Neuronal stem cell (in vitro differentiated cells): Measurements from ENCODE around the gene TMEM41B.
"Not testable (repeated sequence)": the region's sequence is repeated elsewhere in the genome, so short reads cannot be mapped to it uniquely, and the experiment has no call there.

Source experiments
- DNase-seq: peaks from one replicate; pipeline ENCODE4 v3.0.0-alpha.2; 2013; ENCODE audit warnings: low spot score
- H2AFZ ChIP-seq: one replicate; pipeline ENCODE4 v1.6.1; 2013; ENCODE audit warnings: mild to moderate bottlenecking, low read length, inconsistent platforms
- H2AK5ac ChIP-seq: 2 replicates; pipeline ENCODE4 v1.6.1; 2013; ENCODE audit warnings: low read depth, mild to moderate bottlenecking, inconsistent platforms, low read length, moderate library complexity, mixed read lengths
- H2BK120ac ChIP-seq: 2 replicates; pipeline ENCODE4 v1.6.1; 2013; ENCODE audit warnings: low read depth, mild to moderate bottlenecking, inconsistent platforms, low read length, moderate library complexity, mixed read lengths
- H2BK12ac ChIP-seq: one replicate; pipeline ENCODE4 v1.6.1; 2013; ENCODE audit warnings: low read length, inconsistent platforms
- H2BK15ac ChIP-seq: 2 replicates; pipeline ENCODE4 v1.6.1; 2013; ENCODE audit warnings: mild to moderate bottlenecking, low read length, inconsistent platforms, mixed read lengths
- H2BK5ac ChIP-seq: one replicate; pipeline ENCODE4 v1.6.1; 2013; ENCODE audit warnings: inconsistent platforms, mild to moderate bottlenecking, low read length, moderate library complexity
- H3K14ac ChIP-seq: one replicate; pipeline ENCODE4 v1.6.1; 2013; ENCODE audit warnings: low read length, inconsistent platforms
- H3K18ac ChIP-seq: 2 replicates; pipeline ENCODE4 v1.6.1; 2013; ENCODE audit warnings: low read length, inconsistent platforms
- H3K23ac ChIP-seq: 2 replicates; pipeline ENCODE4 v1.6.1; 2013; ENCODE audit warnings: low read depth, mild to moderate bottlenecking, mixed read lengths, low read length, inconsistent platforms; ENCODE audit not compliant: poor library complexity
- H3K27ac ChIP-seq: replicated peaks from 3 replicates; pipeline ENCODE4 v1.5.1; 2013; ENCODE audit warnings: low read length, inconsistent platforms
- H3K27me3 ChIP-seq, 3 experiments: 2 replicates each; pipeline ENCODE4 v1.6.1; 2013; ENCODE audit warnings: low read length in 3 of 3, mild to moderate bottlenecking in 2 of 3, inconsistent platforms in 1 of 3, low read depth in 1 of 3, mixed read lengths in 1 of 3, moderate library complexity in 1 of 3; ENCODE audit not compliant: control insufficient read depth in 3 of 3, insufficient read depth in 3 of 3
- H3K36me3 ChIP-seq, 2 donors: replicated peaks in 1 of 2; 2 replicates each; pipeline ENCODE4 v1.6.1; 2013; ENCODE audit warnings: low read length in 2 of 2; ENCODE audit not compliant: control insufficient read depth in 2 of 2, insufficient read depth in 2 of 2
- H3K4ac ChIP-seq: 2 replicates; pipeline ENCODE4 v1.6.1; 2013; ENCODE audit warnings: inconsistent platforms, mild to moderate bottlenecking, low read length, moderate library complexity
- H3K4me1 ChIP-seq, 2 donors: 1 replicate in 1 of 2; 2 replicates in 1 of 2; pipeline ENCODE4 v1.6.1; 2013; ENCODE audit warnings: low read length in 2 of 2, low read depth in 1 of 2; ENCODE audit not compliant: control insufficient read depth in 2 of 2, insufficient read depth in 1 of 2
- H3K4me2 ChIP-seq: one replicate; pipeline ENCODE4 v1.6.1; 2013; ENCODE audit warnings: mild to moderate bottlenecking, low read length, inconsistent platforms; ENCODE audit not compliant: insufficient read depth, poor library complexity, severe bottlenecking
- H3K4me3 ChIP-seq, 2 donors: 2 replicates each; pipeline ENCODE4 v1.5.1; 2013; ENCODE audit warnings: low read length in 2 of 2, mild to moderate bottlenecking in 2 of 2, inconsistent platforms in 1 of 2, moderate library complexity in 1 of 2
- H3K79me1 ChIP-seq: one replicate; pipeline ENCODE4 v1.6.1; 2013; ENCODE audit warnings: low read depth, mild to moderate bottlenecking, inconsistent platforms, low read length, moderate library complexity
- H3K9ac ChIP-seq: one replicate; pipeline ENCODE4 v1.6.1; 2013; ENCODE audit warnings: mild to moderate bottlenecking, low read depth, low read length, inconsistent platforms; ENCODE audit not compliant: poor library complexity
- H3K9me3 ChIP-seq, 2 donors: replicated peaks in 1 of 2; 2 replicates each; pipeline versions ENCODE3 to v1.6.1; 2013; ENCODE audit warnings: low read length in 2 of 2, mild to moderate bottlenecking in 2 of 2, inconsistent platforms in 1 of 2, low read depth in 1 of 2, mixed read lengths in 1 of 2, moderate library complexity in 1 of 2; ENCODE audit not compliant: control insufficient read depth in 2 of 2, insufficient read depth in 1 of 2
- H4K8ac ChIP-seq: one replicate; pipeline ENCODE4 v1.6.1; 2013; ENCODE audit warnings: low read depth, mild to moderate bottlenecking, inconsistent platforms, low read length, moderate library complexity
- H4K91ac ChIP-seq: one replicate; pipeline ENCODE4 v1.6.1; 2013; ENCODE audit warnings: low read length, low read depth, mild to moderate bottlenecking, inconsistent platforms; ENCODE audit not compliant: poor library complexity
- WGBS, 2 donors: extraction: QIAGEN DNeasy Blood & Tissue Kit; methylation state at CpG; one replicate each; pipeline ENCODE4 v1.1.7; 2013; ENCODE audit warnings: missing lambda C conversion rate in 2 of 2, mixed read lengths in 1 of 2; ENCODE audit not compliant: insufficient read length in 2 of 2, insufficient replicate concordance in 1 of 2; ENCODE audit errors: extremely low coverage in 2 of 2; 5-methylcytosine and 5-hydroxymethylcytosine counted together

TMEM41B gene

DNA sequence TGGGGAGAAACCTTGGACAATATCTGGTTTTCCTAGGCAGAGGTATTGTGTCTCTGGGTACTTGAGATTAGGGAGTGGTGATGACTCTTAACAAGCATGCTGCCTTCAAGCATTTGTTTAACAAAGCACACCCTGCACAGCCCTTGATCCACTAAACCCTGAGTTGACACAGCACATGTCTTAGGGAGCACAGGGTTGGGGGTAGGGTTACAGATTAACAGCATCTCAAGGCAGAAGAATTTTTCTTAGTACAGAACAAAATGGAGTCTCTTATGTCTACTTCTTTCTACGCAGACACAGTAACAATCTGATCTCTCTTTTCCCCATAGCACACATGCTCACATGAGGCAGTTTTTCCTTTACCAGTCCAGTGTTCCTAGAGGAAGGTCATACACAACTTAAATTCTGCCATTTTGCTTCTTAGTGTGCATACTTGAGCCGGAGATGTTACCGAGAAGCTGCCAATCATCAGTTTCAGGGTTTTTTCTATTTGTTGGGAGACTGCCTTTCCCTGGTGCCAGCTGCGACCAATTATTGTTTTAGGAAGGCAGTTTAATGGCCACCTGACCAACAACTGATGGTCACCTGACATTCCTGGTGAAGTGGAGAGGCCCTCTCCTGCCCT, 5.1 kb upstream of the TMEM41B start:
- Histone ChIP-seq H2AFZ (peak overlapping the region; percentile 84), H3K4me1 (peaks cover 3 to 11% of the 10 kb centered on the region in 2 donors), H3K27ac (peak overlapping the region; percentile 1)
- H3K18ac ChIP-seq, H4K91ac ChIP-seq, H2BK120ac ChIP-seq, H3K4me2 ChIP-seq, H3K79me1 ChIP-seq, H3K27me3 ChIP-seq, H3K4ac ChIP-seq, H2BK5ac ChIP-seq, H2AK5ac ChIP-seq, H3K23ac ChIP-seq, H3K4me3 ChIP-seq, H2BK12ac ChIP-seq, DNase-seq, H3K14ac ChIP-seq, H2BK15ac ChIP-seq, H3K9me3 ChIP-seq, H4K8ac ChIP-seq, H3K36me3 ChIP-seq, H3K9ac ChIP-seq: not testable (repeated sequence)
- no CpG with 5 or more reads among the region's 4 CpGs for WGBS, 2 donors

DNA sequence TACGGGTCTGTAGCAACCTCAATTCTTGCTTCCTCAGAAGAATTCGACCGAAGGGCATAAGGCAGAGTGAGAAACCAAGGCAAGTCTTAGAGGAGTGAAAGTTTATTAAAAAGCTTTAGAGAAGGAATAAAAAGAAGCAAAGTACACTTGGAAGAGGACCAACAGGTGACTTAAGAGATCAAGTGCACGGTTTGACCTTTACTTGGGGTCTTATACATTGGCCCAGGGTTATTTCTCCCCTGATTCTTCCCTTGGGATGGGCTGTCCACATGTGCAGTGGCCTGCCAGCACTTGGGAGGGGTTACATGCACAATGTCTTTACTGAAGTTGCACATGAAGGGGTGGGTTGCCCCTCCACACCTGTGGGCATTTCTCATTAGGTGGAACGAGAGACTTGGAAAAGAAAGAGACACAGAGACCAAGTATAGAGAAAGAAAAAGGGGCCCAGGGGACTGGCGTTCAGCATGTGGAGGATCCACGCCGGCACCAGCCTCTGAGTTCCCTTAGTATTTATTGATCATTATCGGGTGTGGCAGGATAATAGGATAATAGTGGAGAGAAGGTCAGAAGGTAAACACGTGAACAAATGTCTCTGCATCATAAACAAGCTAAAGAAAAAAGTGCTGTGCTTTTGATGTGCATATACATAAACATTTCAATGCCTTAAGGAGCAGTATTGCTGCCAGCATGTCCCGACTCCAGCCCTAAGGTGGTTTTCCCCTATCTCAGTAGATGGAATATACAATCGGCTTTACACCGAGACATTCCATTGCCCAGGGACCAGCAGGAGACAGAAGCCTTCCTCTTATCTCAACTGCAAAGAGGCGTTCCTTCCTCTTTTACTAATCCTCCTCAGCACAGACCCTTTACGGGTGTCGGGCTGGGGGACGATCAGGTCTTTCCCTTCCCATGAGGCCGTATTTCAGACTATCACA, 4.3 kb upstream of the TMEM41B start:
- not testable (repeated sequence) for H3K4me2 ChIP-seq, H2BK120ac ChIP-seq, H3K23ac ChIP-seq, H3K9me3 ChIP-seq, H2BK15ac ChIP-seq, H3K36me3 ChIP-seq, H3K27ac ChIP-seq, H3K9ac ChIP-seq, H3K18ac ChIP-seq, H3K79me1 ChIP-seq, H2BK12ac ChIP-seq, H3K27me3 ChIP-seq, H4K8ac ChIP-seq, H3K4ac ChIP-seq, H4K91ac ChIP-seq, H2AK5ac ChIP-seq, H3K14ac ChIP-seq, DNase-seq, H3K4me3 ChIP-seq, H2BK5ac ChIP-seq
- WGBS, 2 donors = no CpG with 5 or more reads among the region's 18 CpGs
- H2AFZ ChIP-seq = peak overlapping the region; percentile 84
- peaks cover 4 to 11% of the 10 kb centered on the region in 2 donors for H3K4me1 ChIP-seq

DNA sequence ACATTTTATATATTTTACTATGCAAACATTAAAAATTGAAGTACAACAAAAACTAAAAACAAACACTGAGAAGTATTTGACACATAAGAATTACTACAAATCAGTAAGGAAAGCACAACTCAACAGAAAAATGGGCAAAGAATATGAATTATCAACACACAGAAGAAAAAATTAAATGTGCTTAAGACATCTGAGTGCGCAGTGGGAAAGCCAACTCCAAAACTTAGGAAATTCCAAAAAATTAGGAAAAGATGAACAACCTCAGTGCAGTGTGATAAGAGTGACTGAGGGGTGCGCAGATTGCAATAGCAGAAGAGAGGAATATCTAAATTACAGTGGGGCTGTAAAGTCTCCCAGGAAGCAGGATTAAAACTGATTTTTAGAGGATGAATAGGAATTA, 1.9 kb upstream of the TMEM41B start:
- H3K9me3 ChIP-seq = no peaks in the 10 kb centered on the region
- no peak overlapping the region for H4K91ac ChIP-seq
- no peak overlapping the region for H2BK15ac ChIP-seq
- no peaks in the 10 kb centered on the region for H3K79me1 ChIP-seq
- no peak overlapping the region for H3K23ac ChIP-seq
- H3K27ac ChIP-seq = no peak overlapping the region
- no peak overlapping the region for H2AK5ac ChIP-seq
- no peak overlapping the region for H3K18ac ChIP-seq
- no peaks in the 10 kb centered on the region for H3K36me3 ChIP-seq
- no peak overlapping the region for H3K4me3 ChIP-seq
- H4K8ac ChIP-seq = no peak overlapping the region
- no CpG with 5 or more reads among the region's 2 CpGs for WGBS, 2 donors
- H2BK5ac ChIP-seq = no peak overlapping the region
- H3K9ac ChIP-seq = no peak overlapping the region
- no peak overlapping the region for H2BK12ac ChIP-seq
- no peak overlapping the region for H2BK120ac ChIP-seq
- H3K4ac ChIP-seq = no peak overlapping the region
- peaks cover 7 to 12% of the 10 kb centered on the region in 2 donors for H3K4me1 ChIP-seq
- H3K14ac ChIP-seq = no peak overlapping the region
- no peak overlapping the region for H3K4me2 ChIP-seq
- H2AFZ ChIP-seq = no peak overlapping the region
- H3K27me3 ChIP-seq = no peaks in the 10 kb centered on the region
- no peak for DNase-seq

DNA sequence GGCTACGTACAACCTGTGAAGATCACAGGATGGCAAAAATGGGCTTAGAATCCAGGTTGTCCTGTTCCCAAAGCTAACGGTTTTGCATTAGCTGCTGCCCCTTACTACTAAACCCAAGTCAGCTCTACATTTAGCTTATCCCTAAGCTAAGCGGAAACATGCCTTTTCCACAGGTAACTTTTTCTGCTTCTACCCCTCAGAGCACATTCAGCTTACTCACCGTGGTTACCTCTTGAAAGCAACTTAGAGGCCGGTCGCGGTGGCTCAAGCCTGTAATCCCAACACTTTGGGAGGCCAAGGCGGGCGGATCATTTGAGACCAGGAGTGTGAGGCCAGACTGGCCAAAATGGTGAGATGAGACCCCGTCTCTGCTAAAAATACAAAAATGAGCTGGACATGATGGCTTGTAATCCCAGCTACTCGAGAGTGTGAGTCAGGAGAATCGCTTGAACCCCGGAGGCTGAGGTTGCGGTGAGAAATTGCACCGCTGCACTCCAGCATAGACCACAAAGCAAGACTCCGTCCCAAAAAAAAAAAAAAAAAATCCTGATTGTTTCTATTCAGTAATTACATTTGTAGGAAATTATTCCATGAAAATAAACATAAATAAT, 790 bp upstream of the TMEM41B start:
- H3K4me2 ChIP-seq = peak overlapping the region; percentile 51
- peaks cover 0 to 4% of the 10 kb centered on the region in 2 donors for H3K36me3 ChIP-seq
- H3K4me3 ChIP-seq = peak overlapping the region; percentile 72 to 80
- peak overlapping the region; percentile 71 for H3K9ac ChIP-seq
- H3K79me1 ChIP-seq = peaks cover 2% of the 10 kb centered on the region
- H3K18ac ChIP-seq = peak overlapping the region; percentile 13
- no peak overlapping the region for H3K4ac ChIP-seq
- no peak overlapping the region for H4K91ac ChIP-seq
- H3K23ac ChIP-seq = no peak overlapping the region
- no peak overlapping the region for H2BK12ac ChIP-seq
- H2BK120ac ChIP-seq = no peak overlapping the region
- no peak overlapping the region for H2BK5ac ChIP-seq
- H2AK5ac ChIP-seq = peak overlapping the region; percentile 23
- no CpG with 5 or more reads among the region's 16 CpGs for WGBS, 2 donors
- no peak for DNase-seq
- no peaks in the 10 kb centered on the region for H3K9me3 ChIP-seq
- H3K14ac ChIP-seq = peak overlapping the region; percentile 57
- peak overlapping the region; percentile 93 for H3K27ac ChIP-seq
- no peak overlapping the region for H4K8ac ChIP-seq
- H3K4me1 ChIP-seq = peaks cover 7 to 14% of the 10 kb centered on the region in 2 donors
- H3K27me3 ChIP-seq = no peaks in the 10 kb centered on the region
- H2AFZ ChIP-seq = peak overlapping the region; percentile 82
- no peak overlapping the region for H2BK15ac ChIP-seq
